ENCODE measurements around the gene PCDHA10. TPM values are rescaled to one million over a fixed set of nuclear protein-coding genes. Genes with fewer than 3 reads are reported as not detected.

The PCDHA10 gene
- total RNA-seq, 1 donor from 2014 or later, result 11.7 TPM

DNA sequence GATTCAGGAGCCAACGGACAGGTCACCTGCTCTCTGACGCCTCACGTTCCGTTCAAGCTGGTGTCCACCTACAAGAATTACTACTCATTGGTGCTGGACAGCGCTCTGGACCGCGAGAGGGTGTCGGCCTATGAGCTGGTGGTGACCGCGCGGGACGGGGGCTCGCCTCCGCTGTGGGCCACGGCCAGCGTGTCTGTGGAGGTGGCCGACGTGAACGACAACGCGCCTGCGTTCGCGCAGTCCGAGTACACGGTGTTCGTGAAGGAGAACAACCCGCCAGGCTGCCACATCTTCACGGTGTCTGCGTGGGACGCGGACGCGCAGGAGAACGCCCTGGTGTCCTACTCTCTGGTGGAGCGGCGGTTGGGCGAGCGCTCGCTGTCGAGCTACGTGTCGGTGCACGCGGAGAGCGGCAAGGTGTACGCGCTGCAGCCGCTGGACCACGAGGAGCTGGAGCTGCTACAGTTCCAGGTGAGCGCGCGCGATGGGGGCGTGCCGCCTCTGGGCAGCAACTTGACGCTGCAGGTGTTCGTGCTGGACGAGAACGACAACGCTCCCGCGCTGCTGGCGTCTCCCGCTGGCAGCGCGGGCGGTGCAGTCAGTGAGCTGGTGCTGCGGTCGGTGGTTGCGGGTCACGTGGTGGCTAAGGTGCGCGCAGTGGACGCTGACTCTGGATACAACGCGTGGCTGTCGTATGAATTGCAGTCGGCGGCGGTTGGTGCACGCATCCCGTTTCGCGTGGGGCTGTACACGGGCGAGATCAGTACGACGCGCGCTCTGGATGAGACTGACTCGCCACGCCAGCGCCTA, 1.7 kb downstream of the PCDHA10 start:
- Histone ChIP-seq H3K4me1 (no peaks in the 10 kb centered on the region), H3K9ac (no peak overlapping the region), H3K27ac (no peak overlapping the region), H3K27me3 (no peaks in the 10 kb centered on the region), H4K20me1 (ENCODE audit: low read depth) (no peaks in the 10 kb centered on the region), H3F3A (ENCODE audit: low read depth) (no peaks in the 10 kb centered on the region), H3K9me3 (ENCODE audit: low read depth) (peaks cover 5% of the 10 kb centered on the region), H3K79me2 (ENCODE audit: low read depth) (no peaks in the 10 kb centered on the region), H2AFZ (replicated peaks) (no peak overlapping the region), H3K36me3 (no peaks in the 10 kb centered on the region), H3K4me3 (no peak overlapping the region), H3K4me2 (no peak overlapping the region)
- peaks cover 5% of the 10 kb centered on the region for H3K27me3 Mint-ChIP-seq (ENCODE audit: insufficient read depth, low read depth)
- no peak overlapping the region for H3K4me3 Mint-ChIP-seq
- peaks cover 35% of the 10 kb centered on the region for H3K36me3 Mint-ChIP-seq
- peaks cover 46% of the 10 kb centered on the region for H3K9me3 Mint-ChIP-seq
- no peak for DNase-seq (ENCODE audit: low spot score)
- H3K4me1 Mint-ChIP-seq, result no peaks in the 10 kb centered on the region
- H3K27ac Mint-ChIP-seq, result no peak overlapping the region
- TF ChIP-seq EZH2phosphoT487 (IDR thresholded peaks at IDR 0.05) (no peak), EZH2 (IDR thresholded peaks at IDR 0.05) (no peak)
- TF ChIP-seq, protein P1, sequence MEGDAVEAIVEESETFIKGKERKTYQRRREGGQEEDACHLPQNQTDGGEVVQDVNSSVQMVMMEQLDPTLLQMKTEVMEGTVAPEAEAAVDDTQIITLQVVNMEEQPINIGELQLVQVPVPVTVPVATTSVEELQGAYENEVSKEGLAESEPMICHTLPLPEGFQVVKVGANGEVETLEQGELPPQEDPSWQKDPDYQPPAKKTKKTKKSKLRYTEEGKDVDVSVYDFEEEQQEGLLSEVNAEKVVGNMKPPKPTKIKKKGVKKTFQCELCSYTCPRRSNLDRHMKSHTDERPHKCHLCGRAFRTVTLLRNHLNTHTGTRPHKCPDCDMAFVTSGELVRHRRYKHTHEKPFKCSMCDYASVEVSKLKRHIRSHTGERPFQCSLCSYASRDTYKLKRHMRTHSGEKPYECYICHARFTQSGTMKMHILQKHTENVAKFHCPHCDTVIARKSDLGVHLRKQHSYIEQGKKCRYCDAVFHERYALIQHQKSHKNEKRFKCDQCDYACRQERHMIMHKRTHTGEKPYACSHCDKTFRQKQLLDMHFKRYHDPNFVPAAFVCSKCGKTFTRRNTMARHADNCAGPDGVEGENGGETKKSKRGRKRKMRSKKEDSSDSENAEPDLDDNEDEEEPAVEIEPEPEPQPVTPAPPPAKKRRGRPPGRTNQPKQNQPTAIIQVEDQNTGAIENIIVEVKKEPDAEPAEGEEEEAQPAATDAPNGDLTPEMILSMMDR (IDR thresholded peaks at IDR 0.05), result no peak

GRCh38 chr5:140857987-140858240, 2.2 kb downstream of the PCDHA10 start:
- no peaks in the 10 kb centered on the region for H3K36me3 ChIP-seq
- no peaks in the 10 kb centered on the region for H3F3A ChIP-seq (ENCODE audit: low read depth)
- H3K4me3 ChIP-seq, result no peak overlapping the region
- Mint-ChIP-seq H3K36me3 (peaks cover 34% of the 10 kb centered on the region), H3K9me3 (peaks cover 44% of the 10 kb centered on the region), H3K27me3 (ENCODE audit: insufficient read depth, low read depth) (peaks cover 5% of the 10 kb centered on the region), H3K4me3 (no peak overlapping the region), H3K27ac (no peak overlapping the region), H3K4me1 (no peaks in the 10 kb centered on the region)
- H3K9ac ChIP-seq, result no peak overlapping the region
- TF ChIP-seq, protein P1 (IDR thresholded peaks at IDR 0.05), result no peak
- TF ChIP-seq EZH2 (IDR thresholded peaks at IDR 0.05) (no peak), EZH2phosphoT487 (IDR thresholded peaks at IDR 0.05) (no peak)
- H3K4me2 ChIP-seq, result no peak overlapping the region
- DNase-seq (ENCODE audit: low spot score), result no peak
- no peaks in the 10 kb centered on the region for H4K20me1 ChIP-seq (ENCODE audit: low read depth)
- no peaks in the 10 kb centered on the region for H3K27me3 ChIP-seq
- no peaks in the 10 kb centered on the region for H3K79me2 ChIP-seq (ENCODE audit: low read depth)
- peaks cover 5% of the 10 kb centered on the region for H3K9me3 ChIP-seq (ENCODE audit: low read depth)
- no peak overlapping the region for H2AFZ ChIP-seq (replicated peaks)
- no peak overlapping the region for H3K27ac ChIP-seq
- H3K4me1 ChIP-seq, result no peaks in the 10 kb centered on the region

- H4K20me1 ChIP-seq (ENCODE audit: low read depth), result no peaks in the 10 kb centered on the region
- Mint-ChIP-seq H3K4me3 (no peak overlapping the region), H3K9me3 (peaks cover 37% of the 10 kb centered on the region), H3K36me3 (peaks cover 27% of the 10 kb centered on the region), H3K4me1 (no peaks in the 10 kb centered on the region), H3K27me3 (ENCODE audit: insufficient read depth, low read depth) (peaks cover 3% of the 10 kb centered on the region), H3K27ac (no peak overlapping the region)
- H3F3A ChIP-seq (ENCODE audit: low read depth), result no peaks in the 10 kb centered on the region
- H3K27ac ChIP-seq, result no peak overlapping the region
- no peak overlapping the region for H3K9ac ChIP-seq
- TF ChIP-seq, protein P1 (IDR thresholded peaks at IDR 0.05), result no peak
- TF ChIP-seq EZH2 (IDR thresholded peaks at IDR 0.05), result no peak
- no peak for TF ChIP-seq EZH2phosphoT487 (IDR thresholded peaks at IDR 0.05)
- no peaks in the 10 kb centered on the region for H3K79me2 ChIP-seq (ENCODE audit: low read depth)
- H3K4me2 ChIP-seq, result no peak overlapping the region
- no peak overlapping the region for H2AFZ ChIP-seq (replicated peaks)
- H3K27me3 ChIP-seq, result no peaks in the 10 kb centered on the region
- no peaks in the 10 kb centered on the region for H3K4me1 ChIP-seq
- H3K36me3 ChIP-seq, result no peaks in the 10 kb centered on the region
- DNase-seq (ENCODE audit: low spot score), result no peak
- H3K9me3 ChIP-seq (ENCODE audit: low read depth), result peaks cover 5% of the 10 kb centered on the region
- H3K4me3 ChIP-seq, result no peak overlapping the region
Observed at GRCh38 chr5:140862441-140863295, 7.0 kb downstream of the PCDHA10 start.
